Type B pancreatic cell (in vitro differentiated cells): ENCODE measurements around the gene CNBP. TPM values are rescaled to one million over a fixed set of nuclear protein-coding genes. Genes with fewer than 3 reads are reported as not detected.

Experiments used
- DNase-seq: peaks from one replicate; pipeline ENCODE4 v3.0.0; 2021; ENCODE audit warnings: mixed read lengths; ENCODE audit not compliant: unreplicated experiment; ENCODE audit errors: extremely low spot score
- H3K27ac Mint-ChIP-seq: 2 replicates; pipeline ENCODE4 v1.8.0; 2021; ENCODE audit warnings: mild to moderate bottlenecking, mixed read lengths
- H3K27me3 Mint-ChIP-seq: 2 replicates; pipeline ENCODE4 v1.8.0; 2021; ENCODE audit warnings: mixed read lengths
- H3K36me3 Mint-ChIP-seq: 2 replicates; pipeline ENCODE4 v1.8.0; 2021; ENCODE audit warnings: mixed read lengths
- H3K4me1 Mint-ChIP-seq: one replicate; pipeline ENCODE4 v1.8.0; 2021; ENCODE audit warnings: mixed read lengths; ENCODE audit not compliant: unreplicated experiment
- H3K4me3 Mint-ChIP-seq: 2 replicates; pipeline ENCODE4 v1.8.0; 2021; ENCODE audit warnings: mild to moderate bottlenecking, mixed read lengths
- H3K9me3 Mint-ChIP-seq: 2 replicates; pipeline ENCODE4 v1.8.0; 2021; ENCODE audit warnings: mixed read lengths
- CTCF ChIP-seq: fragments of 200-600 bp; sonication (generic); conservative IDR thresholded peaks from 2 replicates; pipeline ENCODE4 v1.5.0; 2021; ENCODE audit warnings: antibody characterized with exemption, mild to moderate bottlenecking
- total RNA-seq: library from RNA; stranded (reverse); gene quantifications from 2 replicates; pipeline ENCODE4 v1.2.1, GENCODE V29; 2021; ENCODE audit warnings: low replicate concordance

Gene CNBP
- total RNA-seq, 1 donor from 2014 or later = 260 TPM

- no peak for TF ChIP-seq CTCF
- no peaks in the 10 kb centered on the region for H3K27me3 Mint-ChIP-seq
- no peak overlapping the region for H3K4me3 Mint-ChIP-seq
- DNase-seq = no peak
- H3K27ac Mint-ChIP-seq = no peak overlapping the region
- H3K9me3 Mint-ChIP-seq = no peaks in the 10 kb centered on the region
- peaks cover 19% of the 10 kb centered on the region for H3K36me3 Mint-ChIP-seq
- H3K4me1 Mint-ChIP-seq = no peaks in the 10 kb centered on the region
Measured at GRCh38 chr3:129132097-129132866, 51.4 kb downstream of the CNBP start.

DNA sequence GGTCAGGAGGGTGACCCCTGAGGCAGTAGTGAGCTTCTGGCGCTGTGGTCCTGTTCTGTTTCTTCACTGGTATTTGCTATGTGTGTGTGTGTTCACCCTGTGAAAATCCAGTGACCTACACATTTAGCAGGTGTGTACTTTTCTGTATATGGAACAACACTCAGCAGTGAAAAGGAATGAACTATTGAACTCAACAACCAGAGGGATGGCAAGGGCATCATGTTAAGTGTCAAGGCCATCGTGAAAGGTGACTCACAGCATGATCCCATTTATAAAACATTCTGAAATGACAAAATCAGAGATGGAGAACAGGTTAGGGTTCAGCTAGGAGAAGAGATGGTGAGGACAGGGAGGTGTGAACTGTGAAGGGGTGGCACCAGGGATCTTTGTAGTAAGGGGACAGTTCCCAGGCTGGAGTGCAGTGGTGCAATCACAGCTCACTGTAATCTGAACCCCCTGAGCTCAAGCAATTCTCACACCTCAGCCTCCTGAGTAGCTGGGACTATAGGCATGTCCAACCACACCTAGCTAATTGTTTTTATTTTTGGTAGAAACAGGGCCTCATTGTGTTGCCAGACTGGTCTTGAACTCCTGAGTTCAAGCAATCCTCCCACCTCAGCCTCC, 52.1 kb downstream of the CNBP start:
- Mint-ChIP-seq H3K36me3 (peaks cover 19% of the 10 kb centered on the region), H3K4me3 (no peak overlapping the region), H3K4me1 (no peaks in the 10 kb centered on the region), H3K27ac (no peak overlapping the region), H3K27me3 (no peaks in the 10 kb centered on the region), H3K9me3 (no peaks in the 10 kb centered on the region)
- no peak for TF ChIP-seq CTCF
- no peak for DNase-seq

DNA sequence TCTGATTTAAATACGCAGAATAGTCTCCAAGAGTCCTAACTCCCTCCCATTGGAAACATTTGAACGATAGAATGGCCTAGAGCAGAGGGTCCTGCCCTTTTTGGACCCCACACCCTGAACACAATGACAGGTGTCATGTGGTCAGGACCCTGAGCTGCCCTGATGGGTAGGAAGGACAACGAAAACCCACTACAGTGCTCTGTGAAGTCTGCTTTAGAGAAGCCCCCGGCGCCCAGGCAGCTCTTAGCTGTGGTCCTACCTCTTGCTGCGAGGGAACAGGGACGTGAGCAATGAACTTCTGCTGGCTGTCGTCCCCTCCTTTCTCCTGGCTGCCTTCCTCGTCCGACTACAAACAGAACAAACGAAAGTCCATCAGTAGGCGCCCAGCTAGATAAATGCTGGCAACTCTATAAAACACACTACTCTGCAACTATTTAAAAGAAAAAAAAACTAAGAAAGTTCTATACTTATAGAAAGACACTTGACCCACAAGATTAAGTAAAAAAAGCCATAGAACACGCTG, 53.3 kb downstream of the CNBP start:
- no peaks in the 10 kb centered on the region for H3K9me3 Mint-ChIP-seq
- no peak overlapping the region for H3K27ac Mint-ChIP-seq
- no peak overlapping the region for H3K4me3 Mint-ChIP-seq
- no peak for DNase-seq
- no peak for TF ChIP-seq CTCF
- no peaks in the 10 kb centered on the region for H3K27me3 Mint-ChIP-seq
- H3K4me1 Mint-ChIP-seq = no peaks in the 10 kb centered on the region
- H3K36me3 Mint-ChIP-seq = peaks cover 19% of the 10 kb centered on the region

DNA sequence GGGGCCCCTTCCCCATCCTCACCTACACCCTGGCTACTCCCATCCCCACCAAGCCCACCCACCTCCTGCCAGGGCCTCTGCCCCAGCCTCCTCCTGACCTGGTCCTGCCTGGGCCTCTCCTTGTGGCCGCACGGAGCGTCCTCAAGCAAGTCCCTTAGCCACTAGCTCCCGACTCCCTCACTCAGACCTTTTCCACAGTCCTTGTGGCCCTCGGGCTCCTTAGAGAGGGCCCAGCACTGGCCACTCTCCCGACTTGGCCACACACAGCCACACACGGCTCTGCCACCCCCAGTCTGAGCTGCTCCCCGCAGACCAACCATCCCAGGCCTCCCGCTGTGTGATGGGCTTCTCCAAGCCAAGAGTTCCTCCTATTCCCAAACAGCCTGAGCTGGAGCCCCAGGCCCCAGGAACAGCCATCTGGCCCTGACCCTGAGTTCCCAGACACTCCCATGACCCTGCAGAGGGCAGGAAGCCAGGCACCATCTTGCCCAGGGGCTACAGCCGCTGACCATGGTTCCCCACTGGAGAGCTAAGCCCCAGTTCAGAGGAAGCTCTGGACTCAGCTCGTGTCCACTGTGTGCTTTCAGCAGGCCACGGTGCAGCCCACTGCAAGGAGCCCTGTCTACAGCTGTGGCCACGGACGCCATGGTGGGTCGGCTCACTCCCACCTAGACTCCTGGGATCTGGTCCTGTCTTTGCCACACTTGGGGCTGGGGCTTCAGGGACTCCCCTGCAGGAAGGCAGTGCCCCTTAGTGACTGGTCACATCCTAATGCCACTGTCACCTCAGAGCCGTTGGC, 55.1 kb downstream of the CNBP start:
- H3K9me3 Mint-ChIP-seq = no peaks in the 10 kb centered on the region
- no peak overlapping the region for H3K4me3 Mint-ChIP-seq
- DNase-seq = no peak
- no peak overlapping the region for H3K27ac Mint-ChIP-seq
- no peak for TF ChIP-seq CTCF
- no peaks in the 10 kb centered on the region for H3K27me3 Mint-ChIP-seq
- H3K36me3 Mint-ChIP-seq = peaks cover 11% of the 10 kb centered on the region
- no peaks in the 10 kb centered on the region for H3K4me1 Mint-ChIP-seq

- TF ChIP-seq CTCF = no peak
- H3K27ac Mint-ChIP-seq = peak overlapping the region; percentile 63
- H3K27me3 Mint-ChIP-seq = no peaks in the 10 kb centered on the region
- H3K4me3 Mint-ChIP-seq = no peak overlapping the region
- H3K9me3 Mint-ChIP-seq = no peaks in the 10 kb centered on the region
- H3K4me1 Mint-ChIP-seq = no peaks in the 10 kb centered on the region
- H3K36me3 Mint-ChIP-seq = peaks cover 4% of the 10 kb centered on the region
- DNase-seq = no peak
Measured at GRCh38 chr3:129126726-129127280, 56.9 kb downstream of the CNBP start.
